MCF 10A (cell line): ENCODE measurements around the gene PCBP1. TPM values are rescaled to one million over a fixed set of nuclear protein-coding genes. Genes with fewer than 3 reads are reported as not detected.
"Not testable (repeated sequence)": the region's sequence is repeated elsewhere in the genome, so short reads cannot be mapped to it uniquely, and the experiment has no call there.

Experiments
- BruUV-seq: library from RNA; stranded (reverse); fragments of 400-500 nt; replicated peaks from 2 replicates; lab custom pipeline; 2021; lab: Mats Ljungman, UMichigan
- CTCF ChIA-PET: fragments of 300-600 bp; sonication (Branson Sonifier 250); formaldehyde crosslinking; extraction: SDS; loops from one replicate; lab custom pipeline; 2021; ENCODE audit warnings: antibody characterized with exemption, inconsistent platforms; lab: Yijun Ruan, JAX
- POLR2A ChIA-PET: fragments of 300-600, 350-650 bp; sonication (Branson Sonifier 250); formaldehyde crosslinking; extraction: SDS; loops from one replicate; lab custom pipeline; 2020; ENCODE audit warnings: antibody characterized with exemption, inconsistent platforms; lab: Yijun Ruan, JAX
- DNase-seq: peaks from one replicate; pipeline ENCODE4 v3.0.0-alpha.2; 2018; ENCODE audit not compliant: unreplicated experiment
- H3K27ac Mint-ChIP-seq: one replicate; pipeline ENCODE4 v1.8.0; 2022; ENCODE audit warnings: mild to moderate bottlenecking, low read depth, mixed read lengths; ENCODE audit not compliant: unreplicated experiment
- H3K27me3 Mint-ChIP-seq: one replicate; pipeline ENCODE4 v1.8.0; 2022; ENCODE audit warnings: mixed read lengths; ENCODE audit not compliant: insufficient read depth, unreplicated experiment
- H3K36me3 Mint-ChIP-seq: one replicate; pipeline ENCODE4 v1.8.0; 2022; ENCODE audit warnings: mild to moderate bottlenecking, moderate library complexity, mixed read lengths; ENCODE audit not compliant: insufficient read depth, unreplicated experiment
- H3K4me1 Mint-ChIP-seq: one replicate; pipeline ENCODE4 v1.8.0; 2022; ENCODE audit warnings: mixed read lengths; ENCODE audit not compliant: insufficient read depth, unreplicated experiment
- H3K4me3 Mint-ChIP-seq: one replicate; pipeline ENCODE4 v1.8.0; 2022; ENCODE audit warnings: mild to moderate bottlenecking, moderate library complexity, mixed read lengths; ENCODE audit not compliant: unreplicated experiment
- H3K9me3 Mint-ChIP-seq: one replicate; pipeline ENCODE4 v1.8.0; 2022; ENCODE audit warnings: mixed read lengths; ENCODE audit not compliant: unreplicated experiment
- CTCF ChIP-seq: fragments of 200-600 bp; IDR thresholded peaks from one replicate; pipeline ENCODE4 v1.8.0; 2022; ENCODE audit warnings: antibody characterized with exemption, mild to moderate bottlenecking; ENCODE audit not compliant: unreplicated experiment
- intact Hi-C: fragments of 100-400 bp; cut with micrococcal nuclease; formaldehyde crosslinking; loops from 2 replicates; pipeline ENCODE4 v1.14.1; 2022
- total RNA-seq: library from RNA; stranded (reverse); gene quantifications from 2 replicates; pipeline ENCODE4 v1.2.3, GENCODE V29; 2022

Gene PCBP1
- total RNA-seq, 1 experiment from 2014 or later, result 259 TPM

DNA sequence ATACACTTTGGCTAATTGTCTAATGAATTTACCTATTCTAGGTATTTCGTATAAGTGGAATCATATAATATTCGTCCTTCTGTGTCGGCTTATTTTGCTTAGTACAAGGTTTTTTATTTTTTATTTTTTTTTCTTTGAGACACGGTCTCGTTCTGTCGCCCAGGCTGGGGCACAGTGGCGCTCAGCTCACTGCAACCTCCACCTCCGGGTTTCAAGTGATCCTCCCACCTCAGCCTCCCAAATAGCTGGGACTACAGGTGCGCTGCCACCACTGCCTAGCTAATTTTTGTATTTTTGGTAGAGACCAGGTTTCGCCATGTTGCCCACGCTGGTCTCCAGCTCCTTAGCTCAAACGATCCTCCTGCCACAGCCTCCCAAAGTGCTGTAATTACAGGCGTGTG lies 38.2 kb downstream of the PCBP1 start:
- CTCF ChIA-PET, result interaction anchor here (0.8 to 1.2 kb wide), 2 partner anchors 210 to 309 kb away, joined by 3 read pairs; no protein-coding TSS in a partner anchor
- POLR2A ChIA-PET, result interaction anchor here (0.6 to 4.4 kb wide), 7 partner anchors 9 to 212 kb away, joined by 3 to 29 read pairs (median 7); partner anchors contain the start of genes C2orf42 and PCBP1
- H3K36me3 Mint-ChIP-seq, result peaks cover 6% of the 10 kb centered on the region
- no peaks in the 10 kb centered on the region for H3K27me3 Mint-ChIP-seq
- no TSS peak for BruUV-seq
- H3K27ac Mint-ChIP-seq, result peak overlapping the region; percentile 95
- DNase-seq, result no peak
- H3K9me3 Mint-ChIP-seq, result no peaks in the 10 kb centered on the region
- H3K4me1 Mint-ChIP-seq, result peaks cover 21% of the 10 kb centered on the region
- H3K4me3 Mint-ChIP-seq, result peak overlapping the region; percentile 76
- no peak for TF ChIP-seq CTCF
- intact Hi-C loops, result no loop called here

- CTCF ChIA-PET, result interaction anchor here (0.6 to 1.1 kb wide), 2 partner anchors 18 to 40 kb away, joined by 4 to 7 read pairs; no protein-coding TSS in a partner anchor
- H3K9me3 Mint-ChIP-seq, result no peaks in the 10 kb centered on the region
- intact Hi-C loops, result no loop called here
- POLR2A ChIA-PET, result interaction anchor here (0.5 to 4.4 kb wide), 5 partner anchors 8 to 213 kb away, joined by 4 to 29 read pairs (median 19); partner anchors contain the start of gene PCBP1
- H3K27ac Mint-ChIP-seq, result no peak overlapping the region
- H3K4me3 Mint-ChIP-seq, result peak overlapping the region; percentile 76
- TF ChIP-seq CTCF, result no peak
- no peak for DNase-seq
- no TSS peak for BruUV-seq
- H3K4me1 Mint-ChIP-seq, result peaks cover 21% of the 10 kb centered on the region
- H3K27me3 Mint-ChIP-seq, result no peaks in the 10 kb centered on the region
- H3K36me3 Mint-ChIP-seq, result peaks cover 6% of the 10 kb centered on the region
These were observed 39.1 kb downstream of the PCBP1 start for GRCh38 chr2:70126413-70126812.

DNA sequence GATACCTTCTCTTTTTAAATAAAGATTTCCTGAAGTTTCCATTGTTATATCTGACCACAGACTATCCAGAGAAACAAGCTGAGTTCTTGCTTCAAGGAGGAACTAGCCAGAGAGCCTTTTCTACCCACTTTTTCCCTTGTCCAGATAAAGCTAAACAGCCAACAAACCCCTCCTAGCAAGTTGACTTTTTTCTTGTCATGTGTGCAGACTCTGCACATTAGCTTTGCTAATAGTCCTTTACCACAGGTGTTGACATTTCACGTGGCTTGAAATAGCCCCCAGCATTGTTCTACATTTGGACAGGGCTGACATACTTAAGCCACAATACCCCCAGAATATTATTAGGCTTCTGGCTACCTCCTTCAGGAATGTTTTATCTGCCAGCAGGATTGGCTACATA lies 40.7 kb downstream of the PCBP1 start:
- ChIA-PET CTCF (interaction anchor here (0.7 kb wide), 1 partner anchor 57 kb away, joined by 3 read pairs; no protein-coding TSS in a partner anchor), POLR2A (interaction anchor here (1.2 to 4.4 kb wide), 3 partner anchors 7 to 40 kb away, joined by 3 to 29 read pairs (median 6); no protein-coding TSS in a partner anchor)
- H3K36me3 Mint-ChIP-seq, result peaks cover 12% of the 10 kb centered on the region
- no peak for DNase-seq
- intact Hi-C loops, result no loop called here
- no peaks in the 10 kb centered on the region for H3K9me3 Mint-ChIP-seq
- BruUV-seq, result no TSS peak
- H3K4me3 Mint-ChIP-seq, result no peak overlapping the region
- no peaks in the 10 kb centered on the region for H3K27me3 Mint-ChIP-seq
- TF ChIP-seq CTCF, result no peak
- H3K27ac Mint-ChIP-seq, result no peak overlapping the region
- H3K4me1 Mint-ChIP-seq, result peaks cover 30% of the 10 kb centered on the region

- H3K36me3 Mint-ChIP-seq, intact Hi-C loops, H3K27me3 Mint-ChIP-seq, DNase-seq, H3K4me3 Mint-ChIP-seq, BruUV-seq, H3K9me3 Mint-ChIP-seq: not testable (repeated sequence)
- Mint-ChIP-seq H3K27ac (peak overlapping the region; percentile 90), H3K4me1 (peaks cover 30% of the 10 kb centered on the region)
- POLR2A ChIA-PET, result interaction anchor here (0.6 to 16.1 kb wide), 9 partner anchors 11 to 222 kb away, joined by 3 to 328 read pairs (median 10); partner anchors contain the start of genes MXD1 and PCBP1
- CTCF ChIA-PET, result interaction anchor here (0.5 to 1.4 kb wide), 3 partner anchors 43 to 128 kb away, joined by 3 read pairs; no protein-coding TSS in a partner anchor
These were observed 44.3 kb downstream of the PCBP1 start for GRCh38 chr2:70131344-70132143.
